Mesendoderm (in vitro differentiated cells): ENCODE data around the gene CCNT1.
"Not testable (repeated sequence)": the region's sequence is repeated elsewhere in the genome, so short reads cannot be mapped to it uniquely, and the experiment has no call there.

Experiments
- DNase-seq: peaks from one replicate; pipeline ENCODE4 v3.0.0; 2013
- H2AK5ac ChIP-seq: 2 replicates; pipeline ENCODE4 v1.6.1; 2013; ENCODE audit warnings: low read length, inconsistent platforms
- H2BK120ac ChIP-seq: 2 replicates; pipeline ENCODE4 v1.6.1; 2013; ENCODE audit warnings: low read depth, mild to moderate bottlenecking, low read length, moderate library complexity, mixed read lengths
- H2BK15ac ChIP-seq: replicated peaks from 2 replicates; pipeline ENCODE4 v1.6.1; 2013; ENCODE audit warnings: low read depth, mild to moderate bottlenecking, moderate library complexity
- H2BK5ac ChIP-seq: 2 replicates; pipeline ENCODE4 v1.6.1; 2013; ENCODE audit warnings: low read length, inconsistent platforms
- H3K18ac ChIP-seq: 2 replicates; pipeline ENCODE4 v1.6.1; 2013; ENCODE audit warnings: mild to moderate bottlenecking, low read length, mixed read lengths
- H3K23ac ChIP-seq: one replicate; pipeline ENCODE4 v1.6.1; 2013; ENCODE audit warnings: low read length
- H3K27ac ChIP-seq: 2 replicates; pipeline ENCODE4 v1.5.1; 2013; ENCODE audit warnings: low read depth, mild to moderate bottlenecking, inconsistent platforms, low read length, moderate library complexity
- H3K27me3 ChIP-seq: 2 replicates; pipeline ENCODE4 v1.6.1; 2013; ENCODE audit warnings: low read length, control low read depth, mild to moderate bottlenecking, inconsistent platforms; ENCODE audit not compliant: insufficient read depth, poor library complexity
- H3K36me3 ChIP-seq: 2 replicates; pipeline ENCODE4 v1.6.1; 2013; ENCODE audit warnings: low read length, inconsistent platforms; ENCODE audit not compliant: control insufficient read depth, insufficient read depth
- H3K4ac ChIP-seq: one replicate; pipeline ENCODE4 v1.6.1; 2013; ENCODE audit warnings: low read depth, mild to moderate bottlenecking, low read length, moderate library complexity
- H3K4me1 ChIP-seq: 2 replicates; pipeline ENCODE4 v1.6.1; 2013; ENCODE audit warnings: low read depth, low read length, inconsistent platforms; ENCODE audit not compliant: control insufficient read depth
- H3K4me2 ChIP-seq: 2 replicates; pipeline ENCODE4 v1.6.1; 2013; ENCODE audit warnings: low read length
- H3K4me3 ChIP-seq: 2 replicates; pipeline ENCODE4 v1.5.1; 2013; ENCODE audit warnings: mild to moderate bottlenecking, low read length
- H3K56ac ChIP-seq: one replicate; pipeline ENCODE4 v1.6.1; 2013; ENCODE audit warnings: low read length
- H3K79me1 ChIP-seq: 2 replicates; pipeline ENCODE4 v1.6.1; 2013; ENCODE audit warnings: low read length, inconsistent platforms
- H3K79me2 ChIP-seq: 2 replicates; pipeline ENCODE4 v1.6.1; 2013; ENCODE audit warnings: mild to moderate bottlenecking, low read length; ENCODE audit not compliant: control insufficient read depth, insufficient read depth
- H3K9ac ChIP-seq: 2 replicates; pipeline ENCODE4 v1.6.1; 2013; ENCODE audit warnings: low read length, inconsistent platforms
- H4K5ac ChIP-seq: one replicate; pipeline ENCODE4 v1.6.1; 2013; ENCODE audit warnings: low read length
- H4K8ac ChIP-seq: one replicate; pipeline ENCODE4 v1.6.1; 2013; ENCODE audit warnings: low read depth, mild to moderate bottlenecking, control low read depth, low read length, moderate library complexity
- WGBS: extraction: QIAGEN DNeasy Blood & Tissue Kit; methylation state at CpG from one replicate; pipeline ENCODE4 v1.1.7; 2013; ENCODE audit warnings: low lambda C conversion rate, missing lambda C conversion rate; ENCODE audit not compliant: insufficient coverage; ENCODE audit errors: extremely low coverage; 5-methylcytosine and 5-hydroxymethylcytosine counted together

The CCNT1 gene

DNA sequence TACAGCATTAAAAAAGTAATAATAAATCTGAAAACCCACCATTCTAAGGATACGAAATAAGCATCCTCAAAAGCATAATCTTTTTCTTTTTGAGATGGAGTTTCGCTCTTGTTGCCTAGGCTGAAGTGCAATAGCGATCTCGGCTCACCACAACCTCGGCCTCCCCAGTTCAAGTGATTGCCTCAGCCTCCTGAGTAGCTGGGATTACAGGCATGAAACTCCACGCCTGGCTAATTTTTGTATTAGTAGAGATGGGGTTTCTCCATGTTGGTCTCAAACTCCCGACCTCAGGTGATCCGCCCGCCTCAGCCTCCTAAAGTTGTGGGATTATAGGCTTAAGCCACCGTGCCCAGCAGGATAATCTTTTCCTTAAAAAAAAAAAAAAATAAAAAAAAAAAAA, 4.3 kb downstream of the CCNT1 start:
- no peak overlapping the region for H3K4ac ChIP-seq
- H4K8ac ChIP-seq = no peak overlapping the region
- DNase-seq = no peak
- H2BK120ac ChIP-seq = no peak overlapping the region
- no peak overlapping the region for H2BK15ac ChIP-seq
- H3K4me3 ChIP-seq = no peak overlapping the region
- peaks cover 2% of the 10 kb centered on the region for H3K4me1 ChIP-seq
- no peak overlapping the region for H2AK5ac ChIP-seq
- H3K56ac ChIP-seq = no peak overlapping the region
- H3K36me3 ChIP-seq = no peaks in the 10 kb centered on the region
- H3K18ac ChIP-seq = no peak overlapping the region
- peaks cover 44% of the 10 kb centered on the region for H3K79me2 ChIP-seq
- H3K23ac ChIP-seq = no peak overlapping the region
- H3K79me1 ChIP-seq = peaks cover 6% of the 10 kb centered on the region
- no peaks in the 10 kb centered on the region for H3K27me3 ChIP-seq
- WGBS = no CpG with 5 or more reads among the region's 10 CpGs
- no peak overlapping the region for H4K5ac ChIP-seq
- H2BK5ac ChIP-seq = no peak overlapping the region
- no peak overlapping the region for H3K9ac ChIP-seq
- H3K27ac ChIP-seq = no peak overlapping the region
- no peak overlapping the region for H3K4me2 ChIP-seq

DNA sequence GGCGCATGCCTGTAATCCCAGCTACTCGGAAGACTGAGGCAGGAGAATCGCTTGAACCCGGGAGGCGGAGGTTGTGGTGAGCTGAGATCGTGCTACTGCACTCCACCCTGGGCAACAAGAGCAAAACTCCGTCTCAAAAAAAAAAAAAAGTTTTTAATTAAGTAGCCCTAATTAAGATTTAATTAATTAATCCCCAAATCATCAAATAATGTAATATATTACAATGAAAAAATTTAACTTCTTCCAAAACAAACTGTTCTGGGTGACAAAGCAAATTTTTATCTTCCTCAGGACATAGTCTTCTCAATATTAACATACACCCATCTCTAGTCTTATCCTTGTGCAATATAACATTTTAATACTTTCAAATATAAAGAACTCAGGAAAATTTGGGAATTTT, 17.7 kb downstream of the CCNT1 start:
- H3K23ac ChIP-seq, H3K27me3 ChIP-seq, H2BK15ac ChIP-seq, H2AK5ac ChIP-seq, H3K18ac ChIP-seq, H3K9ac ChIP-seq, H3K4me1 ChIP-seq, H2BK5ac ChIP-seq, H4K5ac ChIP-seq, H3K36me3 ChIP-seq, H3K4me3 ChIP-seq, H3K4me2 ChIP-seq, DNase-seq, H3K79me2 ChIP-seq, H4K8ac ChIP-seq, H3K4ac ChIP-seq, H3K27ac ChIP-seq, H3K79me1 ChIP-seq, H2BK120ac ChIP-seq, H3K56ac ChIP-seq: not testable (repeated sequence)
- WGBS = no CpG with 5 or more reads among the region's 7 CpGs

DNA sequence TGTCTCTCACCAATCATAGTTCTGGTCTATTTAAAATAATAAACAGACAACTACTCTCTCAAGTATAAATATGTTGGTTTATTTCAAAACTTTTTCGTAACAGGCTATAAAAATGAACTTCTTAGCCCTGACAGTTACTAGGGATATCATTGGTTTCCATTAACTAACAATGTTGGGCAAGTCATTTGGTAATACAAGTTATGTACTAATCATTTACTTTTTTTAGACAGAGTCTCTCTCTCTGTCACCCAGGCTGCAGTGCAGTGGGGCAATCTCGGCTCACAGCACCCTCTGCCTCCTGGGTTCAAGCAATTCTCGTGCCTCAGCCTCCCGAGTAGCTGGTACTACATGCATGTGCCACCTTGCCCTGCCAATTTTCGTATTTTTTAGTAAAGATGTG, 19.9 kb downstream of the CCNT1 start:
- Histone ChIP-seq H3K18ac (no peak overlapping the region), H2BK15ac (no peak overlapping the region), H3K56ac (no peak overlapping the region), H4K8ac (no peak overlapping the region), H2AK5ac (no peak overlapping the region), H3K27me3 (no peaks in the 10 kb centered on the region), H3K4me2 (no peak overlapping the region), H3K36me3 (peaks cover 10% of the 10 kb centered on the region), H4K5ac (no peak overlapping the region), H3K9ac (no peak overlapping the region), H3K4me1 (no peaks in the 10 kb centered on the region), H2BK120ac (no peak overlapping the region), H3K4ac (no peak overlapping the region), H3K23ac (no peak overlapping the region), H3K4me3 (no peak overlapping the region), H3K79me2 (no peaks in the 10 kb centered on the region), H2BK5ac (no peak overlapping the region), H3K79me1 (peaks cover 2% of the 10 kb centered on the region), H3K27ac (no peak overlapping the region)
- WGBS = no CpG with 5 or more reads among the region's 5 CpGs
- DNase-seq = no peak

DNA sequence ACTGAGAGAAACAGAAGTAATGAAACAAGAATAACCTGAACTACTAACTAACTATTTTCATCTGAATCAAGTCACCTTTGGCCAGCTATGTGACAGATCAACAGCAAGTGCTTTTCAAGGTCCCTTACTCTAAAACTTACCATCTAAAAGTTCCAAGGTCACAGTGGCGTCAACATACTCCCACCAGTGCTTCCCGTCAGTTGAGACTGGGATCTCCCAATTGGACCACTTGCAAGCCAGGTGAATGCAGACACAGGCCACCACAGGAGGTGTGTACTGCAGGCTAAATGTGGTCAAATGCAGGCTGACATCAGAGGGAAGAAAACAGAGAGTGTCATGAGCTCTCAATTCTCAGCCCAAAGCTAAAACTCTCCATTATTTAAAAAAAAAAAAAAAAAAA, 20.6 kb downstream of the CCNT1 start:
- H2AK5ac ChIP-seq = no peak overlapping the region
- H3K18ac ChIP-seq = no peak overlapping the region
- H3K4me1 ChIP-seq = no peaks in the 10 kb centered on the region
- no peak overlapping the region for H2BK5ac ChIP-seq
- DNase-seq = no peak
- no peak overlapping the region for H3K9ac ChIP-seq
- no peak overlapping the region for H3K4me2 ChIP-seq
- H2BK120ac ChIP-seq = no peak overlapping the region
- no peak overlapping the region for H3K4me3 ChIP-seq
- WGBS = no CpG with 5 or more reads among the region's 2 CpGs
- no peak overlapping the region for H4K5ac ChIP-seq
- no peak overlapping the region for H3K23ac ChIP-seq
- H3K79me1 ChIP-seq = peaks cover 2% of the 10 kb centered on the region
- peaks cover 10% of the 10 kb centered on the region for H3K36me3 ChIP-seq
- H3K4ac ChIP-seq = no peak overlapping the region
- no peak overlapping the region for H3K27ac ChIP-seq
- no peak overlapping the region for H2BK15ac ChIP-seq
- no peak overlapping the region for H3K56ac ChIP-seq
- no peaks in the 10 kb centered on the region for H3K27me3 ChIP-seq
- H3K79me2 ChIP-seq = no peaks in the 10 kb centered on the region
- no peak overlapping the region for H4K8ac ChIP-seq

DNA sequence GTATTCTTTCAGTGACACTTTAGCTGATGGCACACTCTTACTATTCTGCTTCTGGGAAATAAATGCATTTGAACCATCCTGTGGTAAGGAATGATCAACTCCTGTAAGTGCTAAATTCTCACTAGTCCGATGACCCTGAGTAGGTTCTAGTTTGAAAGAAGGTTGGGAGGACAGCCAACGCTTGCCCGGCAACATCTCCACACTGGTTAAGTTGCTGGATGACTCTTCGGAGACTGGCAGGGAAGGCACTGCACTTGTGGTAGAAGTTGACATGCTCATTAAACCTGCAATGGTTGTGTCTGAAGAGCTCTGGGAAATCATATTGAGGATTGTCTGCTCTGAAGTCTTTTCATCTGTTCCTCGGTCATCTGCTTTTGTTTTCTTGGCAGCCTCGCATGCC, 22.5 kb downstream of the CCNT1 start:
- H3K4me3 ChIP-seq = no peak overlapping the region
- H2AK5ac ChIP-seq = no peak overlapping the region
- H3K79me2 ChIP-seq = peaks cover 3% of the 10 kb centered on the region
- no peak overlapping the region for H2BK15ac ChIP-seq
- no peak overlapping the region for H4K8ac ChIP-seq
- WGBS = no CpG with 5 or more reads among the region's 6 CpGs
- peaks cover 11% of the 10 kb centered on the region for H3K36me3 ChIP-seq
- H3K9ac ChIP-seq = no peak overlapping the region
- no peak overlapping the region for H3K23ac ChIP-seq
- H3K27ac ChIP-seq = no peak overlapping the region
- H2BK120ac ChIP-seq = no peak overlapping the region
- no peak overlapping the region for H3K56ac ChIP-seq
- no peaks in the 10 kb centered on the region for H3K4me1 ChIP-seq
- H2BK5ac ChIP-seq = no peak overlapping the region
- peaks cover 7% of the 10 kb centered on the region for H3K79me1 ChIP-seq
- H3K18ac ChIP-seq = no peak overlapping the region
- DNase-seq = no peak
- no peak overlapping the region for H3K4ac ChIP-seq
- no peak overlapping the region for H4K5ac ChIP-seq
- H3K27me3 ChIP-seq = no peaks in the 10 kb centered on the region
- H3K4me2 ChIP-seq = no peak overlapping the region

DNA sequence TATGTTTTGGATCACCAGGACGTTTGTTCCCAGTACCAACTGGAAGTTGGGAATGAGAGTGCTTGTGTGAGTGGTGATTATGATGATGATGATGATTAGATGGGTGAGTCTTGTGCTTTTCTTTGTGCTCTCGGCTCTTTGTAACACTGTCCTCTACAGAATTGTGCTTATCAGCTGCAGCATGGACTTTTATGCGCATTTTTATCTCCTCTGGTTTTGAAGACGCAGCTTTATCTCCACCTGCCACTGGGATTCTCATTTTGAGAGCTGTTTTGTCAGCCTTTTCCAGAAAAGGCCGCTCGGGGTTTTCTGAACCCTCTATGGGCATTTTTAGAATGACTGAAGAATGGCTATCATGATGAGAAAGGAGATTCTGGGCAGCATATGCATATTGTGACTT, 22.9 kb downstream of the CCNT1 start:
- H3K79me1 ChIP-seq = peaks cover 7% of the 10 kb centered on the region
- no peak overlapping the region for H2BK120ac ChIP-seq
- no peak overlapping the region for H3K56ac ChIP-seq
- H2BK5ac ChIP-seq = no peak overlapping the region
- H4K8ac ChIP-seq = no peak overlapping the region
- no peak for DNase-seq
- H3K4me2 ChIP-seq = no peak overlapping the region
- no peak overlapping the region for H4K5ac ChIP-seq
- H3K79me2 ChIP-seq = peaks cover 3% of the 10 kb centered on the region
- H3K27ac ChIP-seq = no peak overlapping the region
- no peak overlapping the region for H3K23ac ChIP-seq
- peaks cover 11% of the 10 kb centered on the region for H3K36me3 ChIP-seq
- no peak overlapping the region for H3K18ac ChIP-seq
- H2BK15ac ChIP-seq = no peak overlapping the region
- no peak overlapping the region for H3K4ac ChIP-seq
- H2AK5ac ChIP-seq = no peak overlapping the region
- no peaks in the 10 kb centered on the region for H3K27me3 ChIP-seq
- no peaks in the 10 kb centered on the region for H3K4me1 ChIP-seq
- no peak overlapping the region for H3K9ac ChIP-seq
- WGBS = no CpG with 5 or more reads among the region's 6 CpGs
- H3K4me3 ChIP-seq = no peak overlapping the region
